PC-9 (cell line): Measurements from ENCODE around the gene SPPL2A.

ENCODE experiments used
- CTCF ChIP-seq: fragments of 200-600 bp; sonication (generic); conservative IDR thresholded peaks from 2 replicates; pipeline ENCODE4 v1.6.1; 2017; ENCODE audit warnings: mixed run types, antibody characterized with exemption, mild to moderate bottlenecking, moderate library complexity
- EZH2 ChIP-seq: fragments of 200-600 bp; sonication (generic); IDR thresholded peaks from 2 replicates; pipeline ENCODE4 v1.8.0; 2017; ENCODE audit warnings: antibody characterized with exemption, low read depth

- no peak for TF ChIP-seq CTCF
- no peak for TF ChIP-seq EZH2
Observed at GRCh38 chr15:50710585-50710984, 54.9 kb downstream of the SPPL2A start.
